Measurements from ENCODE around the gene INSC.

The INSC gene

DNA sequence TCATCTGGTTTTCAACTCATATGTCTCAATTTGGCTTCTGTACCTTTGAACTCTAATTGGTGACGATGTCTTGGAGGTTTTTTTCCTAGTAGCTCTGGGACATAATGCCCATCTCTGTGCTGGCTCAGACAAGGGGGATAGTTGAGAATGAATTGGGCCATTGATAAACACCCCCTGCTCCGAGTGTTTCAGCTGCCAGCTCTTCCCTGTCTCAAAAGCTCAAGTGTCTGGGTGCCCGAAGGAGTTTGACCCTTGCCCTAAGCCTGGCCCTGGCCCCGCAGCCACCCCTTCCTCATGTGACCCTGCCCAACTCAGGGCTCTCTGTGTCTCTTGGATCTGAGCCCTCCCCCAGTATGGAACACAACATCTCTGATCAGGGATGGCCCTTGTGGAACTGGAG, 3.0 kb downstream of the INSC start:
- POLR2A ChIA-PET (ENCODE audit: low non-redundant PET), result no interaction called here
- no peak overlapping the region for H3K27ac ChIP-seq
- TF ChIP-seq, protein P1, sequence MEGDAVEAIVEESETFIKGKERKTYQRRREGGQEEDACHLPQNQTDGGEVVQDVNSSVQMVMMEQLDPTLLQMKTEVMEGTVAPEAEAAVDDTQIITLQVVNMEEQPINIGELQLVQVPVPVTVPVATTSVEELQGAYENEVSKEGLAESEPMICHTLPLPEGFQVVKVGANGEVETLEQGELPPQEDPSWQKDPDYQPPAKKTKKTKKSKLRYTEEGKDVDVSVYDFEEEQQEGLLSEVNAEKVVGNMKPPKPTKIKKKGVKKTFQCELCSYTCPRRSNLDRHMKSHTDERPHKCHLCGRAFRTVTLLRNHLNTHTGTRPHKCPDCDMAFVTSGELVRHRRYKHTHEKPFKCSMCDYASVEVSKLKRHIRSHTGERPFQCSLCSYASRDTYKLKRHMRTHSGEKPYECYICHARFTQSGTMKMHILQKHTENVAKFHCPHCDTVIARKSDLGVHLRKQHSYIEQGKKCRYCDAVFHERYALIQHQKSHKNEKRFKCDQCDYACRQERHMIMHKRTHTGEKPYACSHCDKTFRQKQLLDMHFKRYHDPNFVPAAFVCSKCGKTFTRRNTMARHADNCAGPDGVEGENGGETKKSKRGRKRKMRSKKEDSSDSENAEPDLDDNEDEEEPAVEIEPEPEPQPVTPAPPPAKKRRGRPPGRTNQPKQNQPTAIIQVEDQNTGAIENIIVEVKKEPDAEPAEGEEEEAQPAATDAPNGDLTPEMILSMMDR (conservative IDR thresholded peaks at IDR 0.05; ENCODE audit: low read depth), result no peak
- no peak for DNase-seq (ENCODE audit: low spot score)
- CTCF ChIA-PET, result interaction anchor here (0.6 to 1.0 kb wide), 2 partner anchors 16 to 205 kb away, joined by 4 read pairs; no protein-coding TSS in a partner anchor

DNA sequence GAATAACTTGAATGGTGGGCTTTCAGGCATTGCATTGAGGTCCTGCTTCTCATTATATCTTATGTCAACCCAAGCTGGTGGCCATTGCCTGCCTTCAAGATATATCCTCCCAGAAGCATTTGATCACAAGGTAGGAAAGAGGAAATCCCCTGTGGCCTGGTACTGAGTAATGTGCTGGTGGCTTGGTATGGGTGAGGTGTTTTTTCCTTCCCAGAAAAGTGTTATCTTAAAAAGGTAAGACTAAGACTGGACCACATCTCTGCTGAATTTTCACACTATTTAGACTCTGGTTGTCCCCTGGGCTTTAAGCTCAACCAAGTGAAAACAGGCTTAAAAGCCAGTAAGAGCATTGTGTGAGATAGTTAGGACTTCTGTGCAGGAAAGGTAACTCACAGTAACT, 3.7 kb downstream of the INSC start:
- ChIA-PET POLR2A (ENCODE audit: low non-redundant PET) (no interaction called here), CTCF (interaction anchor here (1.0 kb wide), 1 partner anchor 17 kb away, joined by 4 read pairs; no protein-coding TSS in a partner anchor)
- no peak for DNase-seq (ENCODE audit: low spot score)
- no peak overlapping the region for H3K27ac ChIP-seq
- TF ChIP-seq, protein P1 (conservative IDR thresholded peaks at IDR 0.05; ENCODE audit: low read depth), result no peak

DNA sequence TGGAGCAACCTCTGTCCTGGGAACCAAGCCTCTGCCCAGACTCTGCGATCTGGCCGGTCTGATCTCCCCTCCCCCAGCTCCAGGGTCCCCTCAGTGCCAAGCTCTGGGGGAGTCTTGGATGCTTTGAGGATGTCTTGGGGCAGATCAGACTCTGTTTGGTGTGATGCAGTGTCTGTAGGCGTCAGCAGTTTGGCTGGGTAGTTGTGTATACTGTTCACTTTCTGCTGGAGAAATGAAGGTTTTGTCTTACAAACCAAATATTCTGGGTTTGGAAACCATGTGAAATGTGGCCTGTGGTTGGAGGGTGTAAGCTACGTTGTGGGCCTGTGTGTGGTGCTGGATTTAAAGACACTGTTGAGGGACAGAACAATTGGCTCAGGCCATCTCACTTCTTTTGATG, 4.6 kb downstream of the INSC start:
- ChIA-PET CTCF (no interaction called here), POLR2A (ENCODE audit: low non-redundant PET) (no interaction called here)
- DNase-seq (ENCODE audit: low spot score), result no peak
- no peak overlapping the region for H3K27ac ChIP-seq
- TF ChIP-seq, protein P1 (conservative IDR thresholded peaks at IDR 0.05; ENCODE audit: low read depth), result no peak

DNA sequence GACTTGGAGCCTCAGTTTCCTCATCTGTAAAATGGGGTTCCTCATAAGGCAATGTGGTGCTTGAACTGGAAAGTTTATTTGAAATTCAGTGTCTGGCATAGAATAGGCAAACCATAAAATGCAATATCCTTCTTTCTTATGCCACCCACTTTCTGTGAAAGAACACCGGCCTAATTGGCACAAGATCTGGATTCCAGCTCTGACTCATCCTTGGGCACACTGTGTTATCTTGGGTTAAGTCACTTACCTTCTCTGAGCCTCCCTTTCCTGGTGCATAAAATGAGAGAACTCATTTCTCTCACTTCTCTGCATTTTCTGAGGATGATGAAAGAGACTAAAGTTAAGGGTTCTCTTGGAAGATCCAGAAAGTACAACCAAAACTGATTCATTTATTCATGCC, 5.1 kb downstream of the INSC start:
- POLR2A ChIA-PET (ENCODE audit: low non-redundant PET), result no interaction called here
- TF ChIP-seq, protein P1 (conservative IDR thresholded peaks at IDR 0.05; ENCODE audit: low read depth), result no peak
- CTCF ChIA-PET, result no interaction called here
- no peak for DNase-seq (ENCODE audit: low spot score)
- no peak overlapping the region for H3K27ac ChIP-seq

DNA sequence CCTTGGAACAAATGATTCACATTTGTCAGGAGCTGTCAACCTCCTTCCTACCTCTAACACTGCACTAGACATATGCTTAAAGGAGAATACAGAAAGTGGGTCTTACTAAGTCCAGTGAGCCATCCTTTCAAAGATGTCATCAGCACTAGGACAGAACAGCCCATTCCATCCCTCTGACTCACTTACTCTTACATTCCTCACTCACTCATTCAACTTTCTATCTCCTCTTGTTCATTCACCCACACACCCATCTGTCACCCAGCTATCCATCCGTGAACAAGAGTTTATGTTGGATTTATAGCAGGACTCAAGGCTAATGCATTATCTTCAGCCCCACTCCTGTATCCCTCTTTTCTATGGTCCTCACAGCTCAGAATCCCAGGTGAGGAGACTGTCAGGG, 9.1 kb downstream of the INSC start:
- ChIA-PET CTCF (no interaction called here), POLR2A (ENCODE audit: low non-redundant PET) (no interaction called here)
- DNase-seq (ENCODE audit: low spot score), result peak; percentile 76
- no peak overlapping the region for H3K27ac ChIP-seq
- TF ChIP-seq, protein P1 (conservative IDR thresholded peaks at IDR 0.05; ENCODE audit: low read depth), result no peak

DNA sequence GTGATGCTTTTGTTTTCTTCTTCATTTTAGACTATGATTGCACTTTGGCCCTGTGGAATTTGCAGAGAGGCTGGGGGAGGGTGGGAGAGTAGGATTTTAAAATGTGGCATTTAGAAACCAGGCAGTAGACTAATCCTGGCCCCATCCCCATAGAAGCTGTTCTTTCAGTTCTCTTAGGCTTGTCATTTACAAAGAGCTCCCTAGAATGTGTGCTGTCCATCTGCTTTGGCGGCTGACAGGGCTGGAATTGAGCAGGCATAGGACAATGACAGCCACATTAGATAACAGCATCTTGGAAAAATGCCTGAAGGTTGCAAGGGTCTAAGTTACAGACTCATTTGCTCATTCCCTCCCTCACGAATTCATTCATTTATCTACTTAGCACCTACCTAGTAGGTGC, 9.8 kb downstream of the INSC start:
- DNase-seq (ENCODE audit: low spot score), result no peak
- POLR2A ChIA-PET (ENCODE audit: low non-redundant PET), result no interaction called here
- TF ChIP-seq, protein P1 (conservative IDR thresholded peaks at IDR 0.05; ENCODE audit: low read depth), result no peak
- CTCF ChIA-PET, result no interaction called here
- no peak overlapping the region for H3K27ac ChIP-seq

DNA sequence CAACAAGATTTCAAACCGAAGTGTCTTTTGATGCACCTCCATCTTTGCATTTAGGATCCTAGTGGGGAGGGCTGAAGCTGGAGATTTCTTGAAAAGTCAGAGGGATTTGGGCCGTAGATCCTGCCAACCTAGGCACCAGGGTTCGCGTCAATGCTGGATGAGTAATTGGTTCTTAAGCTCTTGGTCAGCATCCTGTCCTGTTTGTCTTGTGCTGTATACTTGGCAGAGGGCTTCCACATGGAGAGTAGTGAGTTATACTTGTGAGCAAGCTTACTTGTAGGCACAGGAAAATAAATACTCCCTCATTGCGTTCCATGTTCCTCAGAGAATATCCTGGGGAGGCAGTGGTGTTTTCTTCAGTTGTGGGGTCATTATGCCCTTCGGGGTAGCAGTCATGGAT, 12.6 kb downstream of the INSC start:
- TF ChIP-seq, protein P1 (conservative IDR thresholded peaks at IDR 0.05; ENCODE audit: low read depth), result no peak
- ChIA-PET POLR2A (ENCODE audit: low non-redundant PET) (no interaction called here), CTCF (interaction anchor here (0.7 to 1.3 kb wide), 2 partner anchors 26 to 32 kb away, joined by 4 to 5 read pairs; no protein-coding TSS in a partner anchor)
- H3K27ac ChIP-seq, result no peak overlapping the region
- DNase-seq (ENCODE audit: low spot score), result no peak

All from RWPE1 (cell line).